CD4-positive, alpha-beta T cell treated with Interleukin-17A for 4 hours (primary cell): Measurements from ENCODE around the gene RALGAPA2.

Experiments
- DNase-seq: peaks from one replicate; pipeline ENCODE4 v3.0.0-alpha.2; 2020; ENCODE audit warnings: mixed read lengths

The RALGAPA2 gene

GRCh38 chr20:20492521-20493332 lies 219.7 kb downstream of the RALGAPA2 start:
- DNase-seq, result no peak

GRCh38 chr20:20491784-20492264 lies 220.6 kb downstream of the RALGAPA2 start:
- DNase-seq, result no peak

- DNase-seq, result no peak
Observed at GRCh38 chr20:20491110-20491783, 221.2 kb downstream of the RALGAPA2 start.

GRCh38 chr20:20490673-20491072 lies 221.8 kb downstream of the RALGAPA2 start:
- DNase-seq, result no peak

- no peak for DNase-seq
Observed at GRCh38 chr20:20489648-20490341, 222.6 kb downstream of the RALGAPA2 start.

GRCh38 chr20:20489054-20489453 lies 223.4 kb downstream of the RALGAPA2 start:
- no peak for DNase-seq

- no peak for DNase-seq
Observed at GRCh38 chr20:20488388-20488787, 224.1 kb downstream of the RALGAPA2 start.

- no peak for DNase-seq
Observed at GRCh38 chr20:20487811-20488210, 224.6 kb downstream of the RALGAPA2 start.

GRCh38 chr20:20483328-20483727 lies 229.1 kb downstream of the RALGAPA2 start:
- no peak for DNase-seq

- DNase-seq, result no peak
Observed at GRCh38 chr20:20482453-20482852, 230.0 kb downstream of the RALGAPA2 start.

- no peak for DNase-seq
Observed at GRCh38 chr20:20480689-20481088, 231.8 kb downstream of the RALGAPA2 start.

GRCh38 chr20:20480126-20480525 lies 232.3 kb downstream of the RALGAPA2 start:
- no peak for DNase-seq

- no peak for DNase-seq
Observed at GRCh38 chr20:20477444-20478041, 234.9 kb downstream of the RALGAPA2 start.

GRCh38 chr20:20476504-20476903 lies 235.9 kb downstream of the RALGAPA2 start:
- DNase-seq, result no peak

GRCh38 chr20:20473657-20474056 lies 238.8 kb downstream of the RALGAPA2 start:
- no peak for DNase-seq

GRCh38 chr20:20472684-20473274 lies 239.7 kb downstream of the RALGAPA2 start:
- no peak for DNase-seq

GRCh38 chr20:20466341-20466879 lies 246.0 kb downstream of the RALGAPA2 start:
- DNase-seq, result no peak

GRCh38 chr20:20465252-20465651 lies 247.2 kb downstream of the RALGAPA2 start:
- DNase-seq, result no peak

- DNase-seq, result no peak
Observed at GRCh38 chr20:20463933-20464374, 248.5 kb downstream of the RALGAPA2 start.

- DNase-seq, result no peak
Observed at GRCh38 chr20:20462185-20462584, 250.3 kb downstream of the RALGAPA2 start.

- DNase-seq, result no peak
Observed at GRCh38 chr20:20461551-20461950, 250.9 kb downstream of the RALGAPA2 start.

- no peak for DNase-seq
Observed at GRCh38 chr20:20459726-20460125, 252.7 kb downstream of the RALGAPA2 start.
